Stimulated activated CD4-positive, alpha-beta T cell treated with anti-CD3 and anti-CD28 coated beads, Interleukin-12 subunit alpha, Interleukin-12 subunit beta, amount 100 ng/mL, for 24 hours (primary cell): ENCODE results near the gene EVPL.

Experiments
- DNase-seq, 2 experiments: peaks; one replicate each; pipeline ENCODE4 v3.0.0-alpha.2; 2020; ENCODE audit warnings: low read depth in 2 of 2

Gene EVPL

GRCh38 chr17:75959839-75960511, 67.1 kb downstream of the EVPL start:
- no peak for DNase-seq

GRCh38 chr17:75959051-75959838, 67.9 kb downstream of the EVPL start:
- DNase-seq = no peak
